Fibroblast of skin of left biceps (primary cell): ENCODE results near the gene RTL9.
"Not testable (repeated sequence)": the region's sequence is repeated elsewhere in the genome, so short reads cannot be mapped to it uniquely, and the experiment has no call there.

Source experiments
- DNase-seq, 2 experiments: peaks; one replicate each; pipeline ENCODE4 v3.0.0-alpha.2; 2013; ENCODE audit warnings: low read depth in 2 of 2

The RTL9 gene

DNA sequence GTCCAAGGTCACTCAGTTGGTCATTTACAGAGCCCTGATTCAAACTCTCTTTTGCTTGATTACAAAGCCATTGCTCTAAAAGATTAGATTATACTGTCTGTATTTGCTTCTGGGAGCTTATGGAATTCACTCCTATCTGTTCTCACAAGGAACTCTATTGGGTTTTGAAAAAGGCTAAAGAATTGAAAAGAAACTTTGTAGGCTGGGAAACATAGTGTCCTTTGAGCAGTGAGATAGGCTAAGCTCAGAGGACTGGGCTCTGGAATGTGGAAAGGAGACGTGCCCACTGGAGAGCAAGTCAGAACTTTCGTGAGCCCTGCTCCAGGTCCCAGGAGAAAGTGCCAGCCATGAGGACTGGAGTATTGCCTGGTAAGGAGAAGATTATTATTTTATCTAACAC, at the start of gene RTL9:
Gene RTL9, plus strand, starts transcription at position 301 of the 400 bp plus-strand sequence. CDS start 91,770 bp downstream, outside the sequence.
- DNase-seq, result no peak

DNA sequence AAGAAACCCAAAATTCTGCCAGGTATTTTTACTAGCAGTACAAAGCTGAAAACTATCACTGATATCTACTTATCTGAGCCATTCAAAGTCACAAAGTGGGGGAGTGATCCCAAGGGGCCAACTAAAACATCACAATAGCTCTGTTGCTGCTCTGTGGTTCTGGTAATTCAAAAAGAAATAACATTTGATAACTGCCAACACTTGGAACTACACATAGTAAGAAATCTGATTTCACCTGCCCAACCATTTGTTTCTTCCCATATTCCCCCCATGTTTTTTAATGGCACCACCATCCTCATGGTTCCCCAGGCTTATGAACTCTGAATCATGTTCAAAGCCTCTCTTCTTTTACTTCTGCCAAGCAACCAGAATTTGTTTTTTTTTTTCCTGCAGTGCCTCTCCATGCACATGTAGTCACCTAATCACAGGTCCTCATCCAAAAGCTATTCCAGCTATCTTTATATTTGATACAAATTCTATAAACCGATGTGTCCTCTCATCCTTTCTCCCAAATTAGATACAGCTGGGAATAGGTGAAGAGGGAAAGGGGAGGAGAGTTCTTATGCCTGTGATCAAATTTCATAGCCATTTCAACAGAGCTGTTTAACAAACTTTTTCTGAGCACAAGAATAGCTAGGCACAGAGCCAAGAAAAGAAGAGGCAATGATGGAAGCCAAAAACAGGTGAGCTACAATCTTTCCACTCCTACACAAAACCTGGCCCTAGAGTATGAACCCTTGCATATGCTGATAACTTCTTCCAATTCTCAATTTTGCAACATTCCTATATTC, 48.5 kb upstream of the RTL9 start:
- no peak for DNase-seq

DNA sequence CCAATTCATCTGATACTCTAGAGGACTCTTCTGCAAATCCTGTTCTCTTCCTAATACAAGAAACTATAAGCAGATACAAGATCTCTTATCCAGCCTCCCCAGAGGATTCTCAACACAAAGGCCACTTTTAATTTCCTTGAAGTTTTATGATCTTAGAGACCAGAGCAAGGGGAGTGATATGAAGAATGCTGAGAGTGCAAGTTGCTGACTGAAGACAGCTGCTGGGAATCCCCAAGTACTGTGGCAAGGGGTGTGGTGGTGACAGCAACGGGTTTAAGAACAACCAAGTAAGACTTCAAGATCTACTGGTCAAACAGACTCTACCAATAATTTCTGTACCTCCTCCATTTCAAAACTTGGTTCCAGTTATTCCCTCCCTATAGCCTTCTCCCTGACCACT, 47.8 kb upstream of the RTL9 start:
- DNase-seq, result no peak

GRCh38 chrX:110311437-110312230, 47.0 kb upstream of the RTL9 start:
- DNase-seq, result no peak

DNA sequence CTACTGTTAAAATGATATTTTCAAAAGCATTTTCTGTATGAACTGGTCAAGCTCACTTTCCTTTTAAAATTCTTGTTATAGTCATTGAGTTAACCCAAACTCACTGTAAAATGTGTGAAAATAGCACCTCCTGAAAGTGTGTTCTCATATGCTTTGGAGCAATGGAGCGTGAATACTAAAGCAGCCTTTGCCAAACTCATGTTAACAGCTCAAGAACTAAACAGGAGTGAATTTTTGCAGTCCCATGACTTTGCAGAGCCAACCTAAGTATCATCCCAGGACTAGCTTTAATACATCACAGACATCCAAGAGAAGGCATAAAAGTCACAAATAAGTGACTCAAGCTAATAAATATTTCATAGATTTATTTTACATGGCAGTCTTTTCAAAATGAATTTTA, 43.1 kb upstream of the RTL9 start:
- DNase-seq, result no peak

DNA sequence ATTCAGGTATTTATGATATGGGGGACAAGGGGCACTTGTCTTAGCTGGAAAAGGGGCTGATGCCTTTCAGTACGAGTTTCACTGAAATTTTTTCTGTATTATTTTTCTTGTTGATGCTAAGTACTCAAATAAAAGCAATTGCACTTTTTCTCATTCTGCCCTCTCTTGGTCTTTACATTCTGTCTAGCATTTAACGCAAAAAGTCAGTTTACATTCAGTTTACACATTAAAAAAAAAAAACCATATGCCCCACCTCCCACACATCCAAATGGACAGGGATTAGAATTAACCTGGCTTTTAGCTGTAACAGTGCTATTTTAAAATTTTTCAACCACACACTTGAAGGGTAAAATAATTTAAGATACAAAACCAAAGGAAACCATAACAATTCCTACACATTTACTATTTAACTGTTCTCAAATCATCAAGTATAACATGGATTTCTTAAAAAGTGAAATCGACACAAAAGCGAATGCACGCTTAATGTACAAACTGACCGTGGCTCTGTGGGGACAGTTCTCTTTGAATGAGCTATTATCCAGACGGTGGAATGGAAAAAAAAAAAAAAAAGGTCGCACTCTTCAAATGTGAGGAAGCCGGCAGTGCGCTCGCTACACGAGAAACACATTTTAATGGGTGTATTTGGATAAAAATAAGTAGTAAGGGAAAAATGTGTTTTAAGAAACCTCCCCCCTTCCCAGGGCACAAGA, 42.1 kb upstream of the RTL9 start:
- DNase-seq, result no peak

GRCh38 chrX:110317061-110317819, 41.4 kb upstream of the RTL9 start:
- no peak for DNase-seq

DNA sequence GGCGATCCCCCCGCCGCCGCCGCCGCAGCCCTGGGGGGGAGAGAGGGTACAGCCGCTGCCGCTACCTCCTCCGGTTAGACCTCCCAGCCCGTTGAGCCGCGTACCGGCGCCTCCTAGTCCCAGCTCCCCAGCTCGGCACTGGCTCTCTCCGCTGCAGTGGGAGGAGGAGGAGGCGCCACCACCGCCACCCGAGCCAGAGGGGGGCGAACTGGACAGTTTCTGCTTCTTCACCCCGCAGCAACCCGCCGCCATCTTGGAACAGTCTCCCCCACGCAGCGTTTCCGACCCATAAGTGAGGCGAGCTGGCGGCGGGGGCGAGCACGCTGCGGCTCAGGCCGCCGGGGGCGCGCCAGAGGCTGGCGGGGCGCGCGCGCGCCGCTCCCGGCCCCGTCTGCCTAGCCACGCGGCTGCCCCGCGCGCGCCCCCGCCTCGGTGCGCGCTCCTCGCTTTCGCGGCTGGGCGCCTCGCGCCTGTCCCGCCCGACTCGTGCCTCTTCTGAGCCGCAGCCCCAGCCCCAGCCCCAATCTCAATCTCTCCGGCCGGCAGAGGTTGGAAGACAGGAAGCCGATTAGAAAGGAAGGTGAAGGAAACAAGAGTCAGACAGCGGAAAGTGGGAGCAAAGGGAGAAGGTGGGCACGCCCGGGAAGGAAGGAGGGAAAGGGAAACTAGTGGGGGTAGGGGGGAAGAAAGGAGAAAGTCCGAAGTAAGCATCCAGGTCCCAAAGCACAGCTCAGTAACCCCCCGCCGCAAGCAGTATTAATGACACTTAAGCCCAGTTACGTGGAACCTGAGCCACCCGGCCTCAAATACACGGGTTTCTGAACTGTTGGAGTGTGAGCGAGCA, 40.6 kb upstream of the RTL9 start, which contains the start of gene AMMECR1:
Gene AMMECR1, minus strand, starts transcription at position 266 of the 844 bp plus-strand sequence. Its CDS starts 14 bp downstream, at position 252.
- DNase-seq, result peak; percentile 47 to 55

DNA sequence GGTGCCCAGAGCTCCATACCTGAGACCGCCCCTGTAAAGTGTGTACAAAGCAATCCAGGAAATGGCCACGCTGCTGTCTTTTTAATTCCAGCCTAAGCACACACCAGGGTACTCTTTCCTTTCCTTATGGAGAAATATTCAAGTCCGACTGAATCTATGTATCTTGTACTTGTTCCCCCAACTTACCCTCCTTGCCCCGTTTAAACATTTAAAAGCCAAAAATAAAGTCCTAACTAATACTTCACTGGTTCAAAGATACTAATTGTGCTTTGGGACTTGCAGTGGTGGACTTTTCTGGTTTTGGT, 40.0 kb upstream of the RTL9 start:
- no peak for DNase-seq

GRCh38 chrX:110320381-110320987, 38.2 kb upstream of the RTL9 start:
- DNase-seq, result no peak

DNA sequence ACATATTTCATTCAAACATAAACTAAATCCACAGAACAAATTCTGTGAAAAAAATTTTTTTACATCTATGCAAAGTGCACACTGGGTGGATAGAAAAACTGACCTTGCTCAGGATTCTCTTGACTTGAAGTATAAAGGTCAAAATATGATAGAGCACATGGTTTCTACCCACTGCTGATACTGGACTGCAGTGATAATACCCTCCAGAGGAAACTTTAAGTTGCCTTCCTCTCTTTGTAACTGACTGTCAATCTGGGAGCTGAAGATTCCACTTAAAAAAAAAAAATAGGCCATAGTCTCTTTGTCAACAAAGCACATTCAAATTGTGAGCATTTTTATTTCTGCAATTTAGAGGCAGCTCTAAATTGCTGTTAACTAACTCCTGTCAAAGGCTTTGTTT, 37.6 kb upstream of the RTL9 start:
- no peak for DNase-seq

DNA sequence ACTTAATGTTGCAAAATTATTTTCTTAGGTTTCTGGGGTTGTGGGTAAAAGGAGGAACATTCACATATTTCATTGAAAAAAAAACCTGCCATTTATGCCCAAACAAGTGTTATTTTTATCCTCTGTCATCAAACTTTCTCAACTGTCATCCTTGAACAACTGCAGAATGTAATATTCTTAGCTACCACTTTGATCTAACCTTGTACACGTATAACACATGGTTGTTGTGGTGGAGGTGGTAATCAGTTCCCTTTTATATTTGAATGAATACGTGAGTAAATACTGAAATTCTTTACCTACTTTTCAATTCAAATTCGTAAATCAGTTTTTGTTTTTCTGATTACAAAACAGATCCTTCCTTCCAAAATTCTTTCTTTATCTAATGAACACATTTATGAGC, 37.0 kb upstream of the RTL9 start:
- DNase-seq, result no peak

- no peak for DNase-seq
These were observed 36.0 kb upstream of the RTL9 start for GRCh38 chrX:110322603-110323002.

GRCh38 chrX:110326712-110327111, 31.9 kb upstream of the RTL9 start:
- DNase-seq, result no peak

- no peak for DNase-seq
These were observed 31.3 kb upstream of the RTL9 start for GRCh38 chrX:110327336-110327735.

GRCh38 chrX:110328613-110329012, 30.0 kb upstream of the RTL9 start:
- not testable (repeated sequence) for DNase-seq

DNA sequence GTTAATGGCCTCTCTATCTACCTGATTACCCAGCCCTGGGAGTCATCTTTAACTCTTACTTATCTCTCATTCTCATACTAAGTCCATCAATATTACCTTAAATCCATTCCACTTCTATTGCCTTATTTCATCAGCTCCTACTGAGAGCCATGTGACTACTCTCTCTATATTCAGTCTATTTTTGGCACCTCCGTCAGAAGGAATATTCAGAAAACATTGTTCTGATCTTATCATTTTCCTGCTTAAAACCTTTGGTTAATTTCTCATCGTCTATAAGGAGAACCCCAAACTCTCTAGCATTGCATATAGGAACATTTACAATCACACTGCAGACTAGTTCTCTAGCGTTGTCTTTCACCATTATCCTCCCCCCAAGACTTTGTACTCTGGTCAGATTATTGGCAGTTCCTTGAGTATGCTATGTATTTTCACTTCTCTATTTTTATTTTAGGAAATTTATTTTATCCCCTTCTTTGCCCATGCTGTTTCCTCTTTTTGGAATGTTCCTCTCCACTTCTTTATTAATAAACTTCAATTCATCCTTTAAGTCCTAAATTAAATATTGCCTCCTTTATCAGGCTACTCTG, 27.1 kb upstream of the RTL9 start:
- no peak for DNase-seq

GRCh38 chrX:110333458-110333857, 25.2 kb upstream of the RTL9 start:
- not testable (repeated sequence) for DNase-seq

- DNase-seq, result no peak
These were observed 19.7 kb upstream of the RTL9 start for GRCh38 chrX:110338935-110339334.
